HS-27A (cell line): ENCODE results near the gene ACADM.
"Not testable (repeated sequence)": the region's sequence is repeated elsewhere in the genome, so short reads cannot be mapped to it uniquely, and the experiment has no call there.

Source experiments
- DNase-seq: peaks from one replicate; pipeline ENCODE4 v3.0.0-alpha.2; 2012; ENCODE audit warnings: low read depth, missing footprints

ACADM gene

GRCh38 chr1:75724472-75725022 lies at the start of gene ACADM:
Gene ACADM, plus strand, starts transcription at chr1:75724709. Its CDS starts 79 bp downstream, at chr1:75724788.
- DNase-seq = peak; percentile 73

- no peak for DNase-seq
Measured at GRCh38 chr1:75677443-75677842, 47.1 kb upstream of the ACADM start.

- DNase-seq = not testable (repeated sequence)
Measured at GRCh38 chr1:75677964-75678363, 46.5 kb upstream of the ACADM start.

- no peak for DNase-seq
Measured at GRCh38 chr1:75690547-75690946, 34.0 kb upstream of the ACADM start.

GRCh38 chr1:75693551-75693950 lies 31.0 kb upstream of the ACADM start:
- DNase-seq = no peak

- DNase-seq = no peak
Measured at GRCh38 chr1:75696000-75696399, 28.5 kb upstream of the ACADM start.

GRCh38 chr1:75707191-75707590 lies 17.3 kb upstream of the ACADM start:
- DNase-seq = no peak

- DNase-seq = no peak
Measured at GRCh38 chr1:75708910-75709309, 15.6 kb upstream of the ACADM start.

- DNase-seq = no peak
Measured at GRCh38 chr1:75710832-75711231, 13.7 kb upstream of the ACADM start.

GRCh38 chr1:75711846-75712245 lies 12.7 kb upstream of the ACADM start:
- DNase-seq = no peak

GRCh38 chr1:75712306-75712705 lies 12.2 kb upstream of the ACADM start:
- no peak for DNase-seq

- no peak for DNase-seq
Measured at GRCh38 chr1:75719810-75720209, 4.7 kb upstream of the ACADM start.

- no peak for DNase-seq
Measured at GRCh38 chr1:75720325-75720724, 4.2 kb upstream of the ACADM start.

- DNase-seq = no peak
Measured at GRCh38 chr1:75720820-75721219, 3.7 kb upstream of the ACADM start.

- not testable (repeated sequence) for DNase-seq
Measured at GRCh38 chr1:75722246-75722645, 2.3 kb upstream of the ACADM start.

GRCh38 chr1:75722966-75723365 lies 1.5 kb upstream of the ACADM start:
- DNase-seq = no peak

- DNase-seq = peak; percentile 59
Measured at GRCh38 chr1:75723989-75724471, 479 bp upstream of the ACADM start.

GRCh38 chr1:75725266-75725665 lies 757 bp downstream of the ACADM start:
- DNase-seq = no peak

- DNase-seq = no peak
Measured at GRCh38 chr1:75725861-75726361, 1.4 kb downstream of the ACADM start.

- no peak for DNase-seq
Measured at GRCh38 chr1:75727571-75727970, 3.1 kb downstream of the ACADM start.

GRCh38 chr1:75730432-75730831 lies 5.9 kb downstream of the ACADM start:
- DNase-seq = no peak

- no peak for DNase-seq
Measured at GRCh38 chr1:75731881-75732280, 7.4 kb downstream of the ACADM start.

GRCh38 chr1:75732703-75733102 lies 8.2 kb downstream of the ACADM start:
- no peak for DNase-seq

- no peak for DNase-seq
Measured at GRCh38 chr1:75733661-75734060, 9.2 kb downstream of the ACADM start.
